Measurements from ENCODE around the gene FREM1.

The FREM1 gene

DNA sequence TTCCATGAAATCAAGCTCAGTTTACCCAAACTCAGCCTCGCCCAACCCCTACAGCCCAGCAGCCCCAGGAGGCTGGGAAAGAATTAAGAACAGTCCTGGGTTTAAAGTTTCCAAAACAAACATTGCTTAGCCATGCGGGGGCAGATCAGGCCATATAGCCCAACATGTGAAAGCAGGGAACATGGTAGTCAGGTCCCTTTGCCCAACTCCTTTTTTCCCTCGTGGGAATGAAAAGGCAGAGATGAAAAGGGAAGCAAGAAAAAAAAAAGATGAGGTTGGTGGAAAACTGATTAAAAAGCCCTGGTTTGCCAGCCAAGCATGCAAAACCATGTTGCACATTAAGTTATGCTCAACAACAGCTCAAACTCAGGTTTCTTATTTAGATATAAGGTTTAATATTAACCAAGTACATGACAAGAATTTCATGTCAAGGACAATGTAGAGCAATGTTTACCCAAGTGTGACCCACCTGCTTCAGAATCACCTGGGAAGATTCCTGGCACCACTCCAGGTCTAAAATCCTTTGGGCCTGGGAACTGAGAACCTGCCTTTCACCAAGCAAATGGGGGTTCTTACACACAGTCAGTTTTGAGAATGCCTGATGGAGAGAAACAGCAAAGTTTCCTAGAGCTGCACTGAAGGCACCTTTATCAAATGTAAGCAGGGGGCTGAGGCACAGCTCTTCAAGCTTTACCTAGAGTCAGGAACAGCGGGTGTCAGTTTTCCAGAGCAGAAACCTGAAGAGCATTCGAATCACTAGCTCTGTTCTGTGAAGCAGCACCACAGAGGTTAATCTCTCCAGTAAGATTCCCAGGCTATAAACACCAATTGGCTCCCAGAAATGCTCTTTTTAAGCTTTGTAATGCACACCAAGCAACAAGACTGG lies 1.7 kb downstream of the FREM1 start:
- no peak for DNase-seq

DNA sequence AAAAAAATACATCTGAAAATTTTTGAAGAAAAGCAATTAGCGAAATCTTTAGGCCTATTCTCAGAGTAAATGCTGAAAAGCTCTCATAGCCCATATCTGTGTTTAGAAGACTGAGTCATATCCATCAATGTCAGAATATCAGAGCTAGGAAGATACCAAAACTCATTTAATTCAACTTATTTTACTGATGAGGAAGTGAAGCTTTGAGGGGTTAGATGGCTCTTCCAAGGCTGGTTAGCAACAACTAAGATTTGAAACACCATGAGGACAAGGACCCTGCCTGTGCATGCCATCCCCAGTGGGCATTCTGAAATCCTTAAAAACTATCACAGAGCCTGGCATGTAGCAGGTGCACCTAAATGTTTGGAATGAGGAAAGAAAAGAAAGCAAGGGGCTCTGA lies 2.5 kb downstream of the FREM1 start:
- DNase-seq: no peak

DNA sequence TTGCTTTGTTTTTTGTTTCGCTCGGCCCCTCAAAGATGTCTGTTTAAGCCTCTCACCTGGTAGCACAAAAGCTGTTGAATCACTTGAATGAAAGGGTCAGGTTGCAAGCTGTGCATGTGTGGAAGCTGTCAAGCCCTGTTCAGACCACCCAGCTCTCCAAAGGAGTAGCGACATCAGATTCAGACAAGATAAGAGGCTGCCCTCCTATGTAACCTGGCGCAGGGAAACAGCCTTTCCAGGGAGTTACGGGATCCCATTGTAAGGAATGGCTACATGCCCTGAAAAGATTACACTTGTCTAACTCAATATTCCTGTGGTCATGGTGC lies 2.9 kb downstream of the FREM1 start:
- DNase-seq: no peak

DNA sequence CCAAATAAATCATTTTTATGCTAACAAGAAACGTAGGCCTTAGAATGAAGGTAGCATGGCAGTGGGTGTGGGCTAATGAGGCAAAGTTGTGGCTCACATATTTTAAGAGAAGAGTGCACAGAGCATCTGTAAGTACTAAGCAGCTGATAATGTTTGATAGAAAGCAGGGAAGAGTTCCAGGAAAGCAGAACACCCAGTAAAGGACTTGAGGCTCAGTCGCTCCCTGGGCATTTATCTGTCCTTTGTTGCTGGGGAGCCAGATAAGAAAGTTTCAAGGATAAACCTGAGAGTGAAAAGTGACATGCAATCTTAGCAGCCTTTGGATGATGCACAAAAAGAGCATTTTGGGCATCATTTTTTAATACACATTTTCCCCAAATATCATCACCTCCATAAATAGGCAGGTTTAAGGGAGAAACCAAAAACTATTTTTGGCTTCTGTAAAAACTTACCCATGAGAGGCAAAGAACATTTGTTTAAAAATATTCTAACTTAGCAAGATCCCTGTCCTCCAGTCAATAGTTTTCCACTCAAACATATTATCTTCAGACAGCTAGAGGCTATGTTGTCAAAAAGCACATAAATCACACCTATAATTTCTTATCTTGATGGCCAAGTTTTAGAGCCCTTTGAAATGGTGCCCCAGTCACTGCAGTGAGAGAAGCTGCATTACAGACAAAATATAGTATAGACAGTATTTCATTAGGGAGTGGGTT lies 3.4 kb downstream of the FREM1 start:
- no peak for DNase-seq

DNA sequence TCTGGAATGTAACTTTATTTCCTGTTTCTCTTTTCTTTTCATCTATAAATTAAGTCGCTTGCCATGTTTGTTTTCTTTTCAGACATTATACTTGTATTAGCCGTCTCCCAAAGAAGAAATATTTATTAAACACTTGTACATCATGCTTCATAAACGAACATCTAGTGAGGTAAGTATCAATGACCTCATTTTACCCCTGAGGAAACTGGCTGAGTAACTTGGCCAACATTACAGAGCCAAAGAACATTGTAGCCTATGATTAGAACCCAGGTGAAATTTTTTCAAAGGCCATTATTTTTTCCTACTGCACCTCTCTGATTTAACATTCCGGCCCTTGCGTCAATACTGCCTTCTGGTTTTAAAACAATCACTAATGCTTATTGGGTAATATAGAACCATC lies 4.2 kb downstream of the FREM1 start:
- DNase-seq: no peak

DNA sequence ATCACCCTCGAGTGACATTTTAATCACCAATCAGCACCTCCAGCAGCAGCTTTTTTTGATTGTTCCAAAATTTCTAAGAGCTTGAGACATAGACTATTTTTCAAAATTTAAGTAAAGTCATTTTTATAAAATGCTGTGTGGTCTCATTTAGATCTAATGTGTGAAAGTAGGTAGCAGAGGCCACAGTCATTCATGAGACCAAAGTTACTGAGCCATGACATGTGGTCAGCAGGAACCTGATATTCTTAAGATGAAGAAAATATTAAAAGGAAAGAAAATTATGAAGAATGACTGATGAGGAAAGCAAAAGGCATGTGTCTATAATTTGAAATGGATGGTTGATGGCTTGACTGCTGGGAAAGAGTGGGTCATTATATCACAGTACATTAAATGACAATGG lies 7.2 kb downstream of the FREM1 start:
- no peak for DNase-seq

DNA sequence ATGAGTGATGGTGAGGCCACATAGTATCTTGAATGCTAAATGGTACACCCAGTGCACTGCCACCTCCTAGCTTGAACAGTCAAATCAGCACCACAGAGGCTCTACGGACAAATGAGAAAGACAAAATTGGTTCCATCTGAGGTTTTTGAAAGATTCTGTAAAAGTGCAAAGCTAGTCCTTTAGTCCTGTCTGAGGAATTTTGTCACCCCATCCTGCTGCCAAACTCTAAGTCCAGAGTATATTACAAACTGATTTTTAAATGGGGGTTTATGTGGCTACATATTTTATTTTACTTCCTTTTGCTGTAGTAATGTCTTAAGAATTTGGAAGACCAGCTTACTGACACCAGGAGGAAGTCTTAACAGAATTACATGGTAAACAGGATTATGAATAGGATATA lies 7.7 kb downstream of the FREM1 start:
- DNase-seq: no peak

DNA sequence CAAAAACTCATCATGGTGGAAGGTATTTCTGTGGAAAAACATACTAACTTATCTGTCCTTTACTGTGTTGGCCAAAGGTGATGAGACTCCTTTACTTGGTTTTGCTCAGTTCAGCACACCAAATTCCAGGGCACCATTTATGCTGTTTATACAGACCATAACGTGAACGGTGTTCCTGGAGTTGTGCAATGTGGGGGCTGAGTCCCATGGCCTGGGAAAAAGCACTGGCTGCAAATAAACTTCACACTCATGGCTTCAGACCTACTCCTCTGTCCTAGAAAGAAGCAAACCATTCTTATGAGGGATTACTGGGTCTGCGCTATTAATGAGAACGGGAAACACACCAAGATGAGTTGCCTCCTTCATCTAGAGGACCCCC lies 10.4 kb downstream of the FREM1 start:
- no peak for DNase-seq

DNA sequence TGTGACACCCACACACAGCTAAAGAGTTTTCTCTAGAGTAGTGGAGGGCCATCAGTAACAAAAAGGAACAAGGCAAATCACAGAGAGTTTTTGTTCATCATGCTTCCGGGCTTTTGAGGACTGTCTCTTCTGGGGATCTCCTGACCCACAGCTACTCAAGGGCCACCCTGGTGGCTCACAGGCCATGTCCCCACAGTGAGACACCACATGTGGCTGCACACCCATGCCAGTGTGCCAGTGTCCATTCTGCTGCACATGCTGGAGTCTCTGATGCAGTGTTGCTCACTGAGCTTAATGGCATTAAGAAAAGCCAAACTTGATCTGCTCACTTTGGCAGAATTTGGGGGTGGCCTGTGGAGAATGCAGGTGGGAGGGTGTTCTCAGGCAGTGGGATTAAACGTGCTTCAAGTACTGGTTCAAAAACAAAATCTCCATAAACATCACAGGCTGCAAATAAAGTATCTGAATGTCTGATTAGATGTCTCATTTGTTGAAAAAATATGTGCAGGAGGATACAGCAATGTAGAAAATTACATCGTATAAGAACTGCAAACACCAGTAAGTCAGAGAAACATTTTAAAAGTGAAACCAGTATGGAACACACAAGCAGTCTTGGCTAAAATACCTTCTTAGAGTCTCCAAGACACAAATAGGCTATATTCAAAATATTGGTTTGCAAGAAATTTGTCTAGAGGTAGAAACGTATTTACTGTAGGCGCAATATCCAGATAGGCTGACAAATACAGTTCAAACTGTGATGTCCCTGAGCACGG lies 11.0 kb downstream of the FREM1 start:
- DNase-seq: no peak

DNA sequence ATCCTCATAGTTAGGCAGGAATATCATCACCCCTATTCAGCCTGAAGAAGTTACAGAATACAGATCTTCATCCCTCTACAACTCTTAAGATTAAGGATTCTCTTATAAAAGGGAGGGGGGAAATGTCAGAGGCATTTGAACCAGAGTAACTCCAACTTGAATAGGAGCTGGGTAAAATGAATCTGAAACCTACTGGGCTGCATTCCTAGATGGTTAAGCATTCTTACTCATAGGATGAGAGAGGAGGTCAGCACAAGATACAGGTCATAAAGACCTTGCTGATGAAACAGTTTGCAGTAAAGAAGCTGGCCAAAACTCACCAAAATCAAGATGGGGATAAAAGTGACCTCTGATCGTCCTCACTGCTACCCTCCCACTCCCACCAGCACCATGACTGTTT lies 14.4 kb downstream of the FREM1 start:
- no peak for DNase-seq

DNA sequence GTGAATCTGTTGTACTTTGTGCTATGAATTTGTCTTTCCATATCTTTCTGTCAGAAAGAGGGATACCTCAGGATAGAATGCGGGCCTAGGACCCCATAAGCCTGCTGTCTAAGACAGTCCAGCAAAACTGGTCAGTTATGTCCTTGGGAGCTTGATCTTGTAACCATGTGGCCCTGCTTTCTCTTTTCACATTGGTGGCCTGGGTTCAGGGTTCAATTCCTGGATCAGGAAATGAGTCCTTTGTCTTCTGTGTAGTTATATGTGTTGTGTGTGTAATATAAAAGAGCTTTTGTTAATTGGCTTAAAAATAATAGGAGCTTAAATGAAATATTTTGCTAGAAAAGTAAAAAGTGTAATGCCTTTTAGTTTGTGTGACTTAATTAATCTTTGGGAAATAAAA lies 16.9 kb downstream of the FREM1 start:
- DNase-seq: no peak

DNA sequence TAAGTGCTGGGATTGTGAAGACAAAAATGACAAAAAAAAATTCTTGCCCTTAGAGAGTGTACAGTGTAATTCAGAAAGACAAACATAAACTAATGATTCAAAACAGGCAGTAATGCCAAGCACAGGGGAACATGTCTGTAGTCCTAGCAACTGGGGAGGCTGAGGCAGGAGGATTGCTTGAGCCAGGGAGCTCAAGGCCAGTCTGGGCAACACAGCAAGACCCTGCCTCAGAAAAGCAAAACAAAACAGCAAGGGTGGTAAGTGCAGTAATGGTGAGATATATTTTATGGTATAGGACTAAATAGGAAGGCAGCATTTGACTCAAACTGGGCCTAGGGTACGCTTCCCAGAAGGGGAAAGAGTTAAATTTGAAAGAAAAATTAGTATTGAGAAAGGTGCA lies 18.9 kb downstream of the FREM1 start:
- DNase-seq: no peak

DNA sequence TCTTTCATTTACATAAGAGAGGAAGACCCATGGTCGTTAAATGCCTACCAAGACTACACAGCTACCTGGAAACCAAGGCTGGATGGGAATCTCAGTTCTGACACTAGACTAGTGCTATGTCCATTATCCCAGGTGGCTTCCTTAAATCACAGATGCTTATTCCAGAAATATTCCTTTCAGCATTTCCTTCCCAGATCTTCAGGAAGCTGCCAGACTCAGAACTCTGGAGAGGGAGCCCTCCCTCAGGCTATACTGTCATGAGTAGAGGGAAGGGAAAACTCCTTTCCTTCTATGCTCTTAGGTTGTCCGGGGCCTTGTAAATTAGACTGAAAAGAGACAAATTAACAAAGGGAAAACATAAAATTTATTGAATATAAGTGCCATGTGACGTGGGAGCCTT lies 20.8 kb downstream of the FREM1 start:
- no peak for DNase-seq

DNA sequence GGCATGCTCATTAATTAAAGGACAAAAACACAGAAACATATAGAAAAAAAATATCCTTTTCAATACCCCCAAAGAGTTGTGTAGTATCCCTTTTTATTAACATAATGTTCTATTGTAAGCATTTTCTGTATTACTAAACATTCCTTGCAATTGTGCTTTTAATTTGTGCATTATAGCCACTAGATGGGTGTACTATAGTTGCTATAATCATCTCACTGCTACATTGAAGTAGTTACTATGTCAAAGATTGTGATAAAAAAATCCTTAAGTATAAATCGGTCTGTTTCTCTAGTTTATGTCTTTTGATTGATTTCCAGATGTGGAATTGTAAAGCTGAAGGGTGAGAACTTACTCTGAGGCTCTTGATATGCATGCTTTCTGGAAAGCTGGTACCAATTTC lies 21.4 kb downstream of the FREM1 start:
- DNase-seq: no peak

DNA sequence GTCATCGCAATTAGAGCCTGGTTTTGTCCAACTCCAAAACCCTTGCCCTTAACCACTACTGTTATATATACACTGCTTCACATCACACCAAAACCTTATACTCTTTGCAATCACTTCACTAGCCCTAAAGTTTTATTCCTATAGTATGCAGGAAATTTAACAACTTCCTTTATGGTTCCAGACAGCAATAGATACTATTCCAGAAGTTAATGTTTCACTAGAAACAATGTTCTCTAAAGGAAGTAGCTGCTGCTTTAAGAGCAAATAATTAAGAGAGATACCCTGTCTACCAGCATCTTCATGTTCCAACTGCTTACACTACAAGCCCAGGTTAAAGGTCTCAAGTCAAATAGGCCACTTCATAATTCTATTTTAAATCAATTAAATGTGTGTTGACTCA lies 22.0 kb downstream of the FREM1 start:
- DNase-seq: no peak

DNA sequence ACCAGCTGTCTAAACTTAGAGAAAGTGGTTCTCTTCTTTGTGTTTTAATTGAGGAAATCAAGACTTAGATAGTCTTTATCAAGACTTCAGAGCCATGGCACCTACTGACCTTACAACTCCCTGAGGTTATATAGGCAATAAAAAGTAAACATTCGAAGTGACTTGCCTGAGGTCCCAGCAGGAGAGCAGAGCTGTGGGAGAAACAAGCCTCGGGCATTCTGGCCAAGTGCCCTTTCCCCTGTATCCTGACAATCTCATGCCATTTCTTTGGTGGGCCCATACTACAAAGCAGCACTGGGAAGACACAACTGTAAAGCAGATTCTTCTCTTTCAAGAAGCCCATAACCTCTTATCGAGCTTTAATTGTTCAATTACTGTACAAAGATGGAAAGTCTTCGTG lies 23.1 kb downstream of the FREM1 start:
- DNase-seq: no peak

DNA sequence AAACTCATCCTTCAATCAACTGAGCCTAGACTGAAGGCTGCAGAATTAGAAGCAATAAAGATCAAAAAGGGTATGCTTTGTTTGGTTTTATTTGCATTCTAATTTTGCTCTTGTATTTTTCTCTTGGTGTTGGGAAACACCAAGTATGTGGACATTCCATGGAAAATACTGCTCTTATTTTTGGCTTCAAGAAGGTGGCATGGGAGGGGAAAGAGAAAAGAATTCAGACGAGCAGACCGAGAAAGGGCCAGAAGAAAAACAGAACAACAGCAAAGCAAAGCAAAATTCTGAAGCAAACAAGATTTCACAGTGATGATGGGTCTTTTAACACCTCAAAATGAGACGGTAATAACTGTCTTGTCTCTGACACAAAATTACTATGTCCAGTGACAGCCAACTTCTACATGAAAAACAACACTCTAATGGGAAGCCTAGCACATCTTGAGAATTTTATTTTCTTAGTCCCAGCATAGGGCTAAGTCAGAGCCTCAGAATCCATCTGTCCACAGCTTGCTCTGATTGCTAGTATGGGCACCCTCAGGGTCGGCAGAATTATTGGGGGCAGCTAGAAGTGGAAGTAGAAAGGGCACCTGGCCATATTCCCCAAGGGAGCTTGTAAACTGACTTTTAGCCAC lies 26.8 kb downstream of the FREM1 start:
- no peak for DNase-seq

DNA sequence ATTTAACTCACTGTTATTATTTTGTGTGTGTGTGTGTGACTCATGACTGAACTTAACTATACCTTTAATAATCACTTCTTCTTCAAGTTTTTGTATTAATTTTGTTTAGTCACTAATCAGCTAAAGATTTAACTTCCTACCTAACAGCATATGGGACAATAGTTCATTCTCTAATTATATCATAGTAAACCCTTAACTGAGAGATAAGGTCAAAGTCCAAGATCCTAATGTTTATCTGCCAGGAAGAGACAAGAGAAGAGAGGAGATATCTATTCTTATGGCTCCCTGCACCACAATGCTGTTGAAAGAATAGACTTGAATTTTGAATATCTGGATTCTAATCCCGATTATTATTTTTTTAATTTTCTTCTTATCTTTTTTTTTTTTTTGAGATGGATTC lies 28.1 kb downstream of the FREM1 start:
- no peak for DNase-seq

DNA sequence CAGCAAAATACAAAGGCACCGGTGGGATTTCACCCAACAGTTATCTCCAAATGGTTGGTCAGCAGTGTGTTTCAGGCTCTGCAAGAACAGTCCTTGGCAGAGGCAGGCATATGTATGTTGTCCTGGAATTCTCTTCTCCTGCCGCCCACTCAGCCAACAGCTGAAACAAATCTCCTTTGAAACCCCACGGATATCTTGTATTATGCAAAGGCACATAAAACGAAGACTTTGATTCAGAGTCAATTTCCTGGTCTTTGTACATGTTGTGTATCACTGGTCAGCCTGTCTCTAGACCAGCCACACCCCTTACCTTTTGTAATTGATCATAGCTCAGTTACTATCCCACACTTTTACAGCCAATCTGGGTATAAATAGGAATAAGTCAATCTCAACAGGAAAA lies 29.2 kb downstream of the FREM1 start:
- no peak for DNase-seq

DNA sequence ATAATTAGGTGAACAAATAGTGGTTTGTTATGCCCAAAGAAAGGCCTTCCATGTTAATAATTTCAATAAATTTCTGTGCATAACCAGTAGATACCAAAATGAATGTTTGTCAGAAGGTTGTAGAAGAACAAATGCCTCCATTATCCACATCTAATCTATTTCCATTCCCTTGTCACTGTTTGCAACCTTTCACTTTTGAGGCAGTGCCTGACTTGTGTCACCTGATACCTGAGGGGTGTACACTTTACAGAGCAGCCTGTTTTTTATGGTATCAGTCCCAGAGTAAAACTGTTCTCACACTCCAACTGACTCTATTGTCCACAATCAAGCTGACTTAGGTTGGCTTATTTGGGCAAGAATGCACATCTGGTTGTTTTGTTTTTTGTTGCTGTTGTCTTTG lies 40.1 kb downstream of the FREM1 start:
- DNase-seq: no peak

DNA sequence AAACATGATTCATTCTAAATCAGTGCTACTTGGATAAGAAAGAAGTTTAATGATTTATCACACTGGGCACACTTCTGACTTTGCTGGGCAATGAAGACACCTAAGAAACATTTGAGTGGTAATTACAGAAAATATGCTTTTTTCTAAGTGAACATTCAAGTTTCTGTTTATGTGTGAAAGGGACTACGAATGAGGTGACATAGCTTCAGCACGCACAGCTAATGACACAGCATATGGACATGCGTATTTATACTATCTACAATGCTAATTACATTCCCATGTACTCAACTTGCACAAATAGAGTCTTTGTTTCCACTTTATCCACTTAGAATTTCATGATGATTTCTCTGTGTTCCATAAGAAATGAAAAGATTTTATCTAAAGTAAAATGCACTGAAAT lies 40.6 kb downstream of the FREM1 start:
- DNase-seq: no peak

DNA sequence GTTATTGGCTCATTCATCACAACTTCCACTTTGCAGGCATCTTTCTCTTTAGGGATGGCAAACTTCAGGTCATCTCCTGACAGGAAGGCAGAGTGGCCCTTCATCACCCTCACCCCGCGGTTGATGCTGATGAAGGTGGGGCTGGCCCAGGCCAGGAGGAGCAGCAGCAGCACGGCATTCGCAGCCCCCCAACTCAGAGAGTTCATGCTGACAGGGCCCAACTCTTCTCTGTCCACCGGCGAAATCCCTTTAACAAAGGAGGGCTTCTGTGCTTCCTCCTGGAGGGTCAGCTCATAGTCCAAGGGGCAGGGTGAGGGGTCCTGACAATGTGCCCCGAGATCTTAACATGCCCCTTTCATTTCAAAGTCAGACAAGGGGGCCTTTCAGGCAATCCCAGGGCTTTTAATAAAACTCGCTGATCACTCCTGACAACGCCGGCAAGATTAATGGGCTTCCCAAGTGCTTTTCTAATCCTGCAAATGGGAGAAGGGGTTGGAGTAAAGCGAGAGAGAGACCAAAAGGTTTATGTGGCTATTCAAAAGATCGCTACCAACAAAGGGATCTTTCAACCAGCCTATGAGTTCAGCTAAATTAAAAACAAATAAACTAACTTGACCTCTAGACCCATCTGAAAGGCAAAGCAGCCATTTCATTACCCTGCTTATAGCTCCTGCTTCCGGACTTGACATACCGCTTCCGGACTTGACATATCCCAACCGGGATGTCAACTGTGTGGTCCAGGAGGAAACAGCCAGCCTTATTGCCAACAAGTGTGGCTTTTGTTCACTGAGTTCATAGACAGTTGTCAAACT lies 41.2 kb downstream of the FREM1 start:
- DNase-seq: no peak

DNA sequence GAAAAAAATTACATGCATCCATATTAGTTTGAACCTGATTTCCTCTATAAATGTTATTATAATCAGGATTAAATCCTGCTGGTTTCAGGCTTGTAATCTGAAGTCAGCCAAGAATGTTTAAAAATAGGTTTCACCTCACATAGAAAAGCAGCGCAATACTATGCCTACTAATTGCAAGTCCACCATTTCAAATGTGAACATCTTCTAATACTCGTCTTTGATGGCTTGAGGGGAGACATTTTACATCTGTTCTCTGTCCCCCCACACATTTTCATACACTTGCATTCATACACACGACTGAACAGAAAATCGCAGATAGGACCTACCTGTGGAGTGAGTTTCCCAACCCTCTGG lies 41.8 kb downstream of the FREM1 start:
- no peak for DNase-seq
